WTC11 (cell line): ENCODE data around the gene MRPS27.

Experiments used
- ATF1 ChIP-seq: sonication (generic); formaldehyde crosslinking; IDR thresholded peaks from 2 replicates; pipeline ENCODE4 v1.8.1; 2023; ENCODE audit warnings: mild to moderate bottlenecking, moderate library complexity, missing genetic modification reagents
- CREB1 ChIP-seq: sonication (generic); formaldehyde crosslinking; IDR thresholded peaks from 2 replicates; pipeline ENCODE4 v1.8.0; 2023; ENCODE audit warnings: mild to moderate bottlenecking, missing genetic modification reagents
- CREM ChIP-seq: sonication (generic); formaldehyde crosslinking; IDR thresholded peaks from 2 replicates; pipeline ENCODE4 v1.8.1; 2022; ENCODE audit warnings: mild to moderate bottlenecking, missing genetic modification reagents, moderate library complexity
- CTCF ChIP-seq: fragments of 200-600 bp; IDR thresholded peaks from 2 replicates; pipeline ENCODE4 v1.8.0; 2022; ENCODE audit warnings: antibody characterized with exemption
- EMX1 ChIP-seq: fragments of 250-450 bp; sonication (Bioruptor Pico); IDR thresholded peaks from 2 replicates; pipeline ENCODE4 v1.8.0; 2021; ENCODE audit warnings: mild to moderate bottlenecking
- MAX ChIP-seq: sonication (generic); formaldehyde crosslinking; IDR thresholded peaks from 2 replicates; pipeline ENCODE4 v1.8.0; 2022; ENCODE audit warnings: mild to moderate bottlenecking, missing genetic modification reagents
- SMAD3 ChIP-seq: sonication (generic); formaldehyde crosslinking; IDR thresholded peaks from 2 replicates; pipeline ENCODE4 v1.8.0; 2022; ENCODE audit warnings: missing genetic modification reagents, mild to moderate bottlenecking, borderline replicate concordance
- TCF7 ChIP-seq: sonication (generic); formaldehyde crosslinking; IDR thresholded peaks from 2 replicates; pipeline ENCODE4 v1.8.0; 2022; ENCODE audit warnings: mild to moderate bottlenecking, low read depth, missing genetic modification reagents, moderate library complexity
- TP53 ChIP-seq: sonication (generic); formaldehyde crosslinking; IDR thresholded peaks from 2 replicates; pipeline ENCODE4 v1.8.1; 2023; ENCODE audit warnings: mild to moderate bottlenecking, missing genetic modification reagents
- USF2 ChIP-seq: sonication (generic); formaldehyde crosslinking; IDR thresholded peaks from 2 replicates; pipeline ENCODE4 v1.8.1; 2023; ENCODE audit warnings: mild to moderate bottlenecking, missing genetic modification reagents, moderate library complexity

GRCh38 chr5:72245951-72246532, 74.0 kb downstream of the MRPS27 start:
- TF ChIP-seq MAX (CRISPR knock-in tag) = no peak
- no peak for TF ChIP-seq TCF7 (CRISPR knock-in tag)
- TF ChIP-seq CTCF = no peak
- no peak for TF ChIP-seq CREB1 (CRISPR knock-in tag)
- TF ChIP-seq ATF1 (CRISPR knock-in tag) = no peak
- TF ChIP-seq CREM (CRISPR knock-in tag) = no peak
- TF ChIP-seq TP53 = no peak
- no peak for TF ChIP-seq SMAD3 (CRISPR knock-in tag)
- TF ChIP-seq EMX1 = no peak
- no peak for TF ChIP-seq USF2 (CRISPR knock-in tag)
